ENCODE results near the gene CETN3. TPM values are rescaled to one million over a fixed set of nuclear protein-coding genes. Genes with fewer than 3 reads are reported as not detected.

The CETN3 gene
- total RNA-seq, 1 experiment from 2014 or later, result 42.8 TPM

DNA sequence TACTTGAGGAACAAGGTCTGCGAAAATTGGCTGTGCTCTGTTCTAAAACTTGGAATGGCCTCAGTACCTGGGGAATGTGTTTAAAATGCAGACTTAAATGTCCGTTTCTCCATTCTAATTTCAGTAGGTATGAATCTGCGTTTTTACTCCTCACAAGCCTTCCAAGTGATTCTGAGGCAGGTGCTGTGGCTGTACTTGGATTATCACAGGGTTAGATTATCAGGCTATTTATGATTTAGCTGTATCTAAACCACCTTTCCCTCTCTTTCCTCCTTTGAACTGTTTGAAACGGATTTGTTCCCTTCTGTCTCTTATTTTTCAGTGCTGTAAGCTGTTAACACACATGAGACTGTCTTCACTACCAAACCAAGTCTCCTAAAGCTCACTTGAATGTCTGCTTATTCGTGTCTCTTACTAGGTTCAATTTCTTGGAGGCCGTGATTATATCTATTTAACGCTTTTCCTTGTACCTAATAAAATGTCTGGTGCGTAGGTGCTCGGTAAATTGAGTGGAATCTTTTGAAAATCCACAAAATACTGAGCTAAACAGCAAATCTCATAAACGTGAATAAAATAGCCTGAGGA is 714 bp upstream of the CETN3 start:
- Histone ChIP-seq H3K27me3 (ENCODE audit: insufficient read depth, low read length) (no peaks in the 10 kb centered on the region), H2AFZ (ENCODE audit: low read depth, low read length, poor library complexity, severe bottlenecking) (no peak overlapping the region), H3K9me2 (ENCODE audit: insufficient read depth) (no peaks in the 10 kb centered on the region), H3K27ac (ENCODE audit: low read depth, low read length) (peak overlapping the region; percentile 61), H3K4me3 (replicated peaks in 1 of 2; ENCODE audit: low read depth in 1 of 2, low read length in 2 of 2) (peak overlapping the region; percentile 64 to 84), H4K20me1 (ENCODE audit: insufficient read depth) (no peaks in the 10 kb centered on the region), H3K36me3 (ENCODE audit: control insufficient read depth in 1 of 2, insufficient read depth in 2 of 2, low read length in 2 of 2) (peaks cover 1 to 5% of the 10 kb centered on the region in 2 experiments; a peak in 1 of 4 replicates), H3K79me2 (ENCODE audit: insufficient read depth, low read length) (peaks cover 17% of the 10 kb centered on the region), H3K4me1 (ENCODE audit: control insufficient read depth in 1 of 2, insufficient read depth in 2 of 2, low read length in 2 of 2) (peaks cover 0 to 14% of the 10 kb centered on the region in 2 experiments; a peak in 2 of 4 replicates), H3K4me2 (ENCODE audit: low read length) (peak overlapping the region; percentile 81), H3K9ac (ENCODE audit: low read length) (peak overlapping the region; percentile 85), H3K9me3 (ENCODE audit: control insufficient read depth in 1 of 2, insufficient read depth in 1 of 2, low read depth in 1 of 2, low read length in 2 of 2) (no peaks in the 10 kb centered on the region)
- DNase-seq (ENCODE audit: low read depth, low spot score) (no peak), ATAC-seq (no peak)
- intact Hi-C loops (cut with micrococcal nuclease), result no loop called here
- ChIA-PET CTCF (interaction anchor here (1.0 kb wide), 1 partner anchor 9 kb away, joined by 3 read pairs; no protein-coding TSS in a partner anchor), RAD21 (ENCODE audit: low non-redundant PET in 1 of 2, low total read pairs in 2 of 2, uncharacterized antibody in 2 of 2, unreplicated experiment in 2 of 2) (interaction anchor here in 1 of 2 experiments (0.5 to 1.1 kb wide), 2 partner anchors 20 to 349 kb away, joined by 5 to 6 read pairs; no protein-coding TSS in a partner anchor), POLR2A (interaction anchor here (0.6 to 2.9 kb wide), 16 partner anchors 11 to 481 kb away, joined by 3 to 29 read pairs (median 4); partner anchors contain the start of genes ADGRV1, LYSMD3, MBLAC2 and POLR3G)
- TF ChIP-seq POLR2A (IDR thresholded peaks at IDR 0.05; ENCODE audit: borderline replicate concordance, extremely low read depth, insufficient read depth, insufficient read length) (no peak), EZH2phosphoT487 (IDR thresholded peaks at IDR 0.05; ENCODE audit: borderline replicate concordance) (no peak), CBX3 (IDR thresholded peaks at IDR 0.05; ENCODE audit: low read depth) (no peak)
- TSS peak; percentile 93 for BruUV-seq (replicated peaks)

DNA sequence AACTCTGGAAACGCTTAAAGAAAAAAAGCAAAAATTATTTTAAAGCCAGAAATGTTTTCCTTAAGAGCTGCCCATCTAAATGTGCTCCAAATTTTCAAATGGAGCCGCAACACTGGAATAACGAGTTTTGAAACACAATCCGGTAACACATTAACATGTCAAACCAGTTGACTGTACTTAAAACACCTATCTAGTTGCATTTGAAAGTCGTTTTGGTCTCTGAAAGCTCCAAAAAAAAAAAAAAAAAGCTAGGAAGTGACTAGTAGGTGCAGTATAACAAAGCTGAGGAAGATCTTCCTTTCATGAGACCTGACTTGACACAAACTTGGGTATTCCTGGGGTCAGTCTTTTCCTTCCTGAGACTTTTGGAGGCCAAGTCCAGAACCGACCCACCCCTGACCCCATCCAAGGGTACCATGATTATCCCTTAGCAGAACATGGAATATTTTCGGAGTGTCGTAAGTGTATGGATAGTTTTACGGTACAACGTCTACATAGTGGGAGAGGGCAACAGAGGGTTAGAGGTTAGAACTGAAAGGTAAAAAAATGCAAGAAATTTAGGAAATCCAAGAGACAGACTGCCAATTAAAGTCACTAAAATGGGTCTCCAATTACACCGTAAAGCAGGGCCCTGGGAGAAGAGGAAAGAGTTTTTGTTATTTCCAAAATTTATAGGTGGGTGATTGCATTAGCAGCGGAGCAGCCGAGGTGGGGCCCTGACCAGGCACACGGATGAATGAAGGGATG is 812 bp downstream of the CETN3 start:
- H3K9ac ChIP-seq (ENCODE audit: low read length), result peak overlapping the region; percentile 80
- H3K4me2 ChIP-seq (ENCODE audit: low read length), result peak overlapping the region; percentile 80
- H3K9me2 ChIP-seq (ENCODE audit: insufficient read depth), result no peaks in the 10 kb centered on the region
- ATAC-seq (no peak), DNase-seq (ENCODE audit: low read depth, low spot score) (no peak)
- TF ChIP-seq, protein P1, sequence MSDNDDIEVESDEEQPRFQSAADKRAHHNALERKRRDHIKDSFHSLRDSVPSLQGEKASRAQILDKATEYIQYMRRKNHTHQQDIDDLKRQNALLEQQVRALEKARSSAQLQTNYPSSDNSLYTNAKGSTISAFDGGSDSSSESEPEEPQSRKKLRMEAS (IDR thresholded peaks at IDR 0.05), result 0 out of 2 replicates have a peak, but pooled peaks have one; percentile 44
- TF ChIP-seq FOSL1 (IDR thresholded peaks at IDR 0.05; ENCODE audit: low read depth), result no peak
- RAD21 ChIA-PET (ENCODE audit: low non-redundant PET in 1 of 2, low total read pairs in 2 of 2, uncharacterized antibody in 2 of 2, unreplicated experiment in 2 of 2), result no interaction called here
- H3K27ac ChIP-seq (ENCODE audit: low read depth, low read length), result peak overlapping the region; percentile 95
- peaks cover 17% of the 10 kb centered on the region for H3K79me2 ChIP-seq (ENCODE audit: insufficient read depth, low read length)
- BruUV-seq (replicated peaks), result TSS peak; percentile 78
- H4K20me1 ChIP-seq (ENCODE audit: insufficient read depth), result no peaks in the 10 kb centered on the region
- H3K4me1 ChIP-seq (ENCODE audit: control insufficient read depth in 1 of 2, insufficient read depth in 2 of 2, low read length in 2 of 2), result peaks cover 0 to 14% of the 10 kb centered on the region in 2 experiments; a peak in 2 of 4 replicates
- H3K4me3 ChIP-seq (replicated peaks in 1 of 2; ENCODE audit: low read depth in 1 of 2, low read length in 2 of 2), result peak overlapping the region; percentile 57 to 64
- intact Hi-C loops (cut with micrococcal nuclease), result no loop called here
- H3K9me3 ChIP-seq (ENCODE audit: control insufficient read depth in 1 of 2, insufficient read depth in 1 of 2, low read depth in 1 of 2, low read length in 2 of 2), result no peaks in the 10 kb centered on the region
- CTCF ChIA-PET, result interaction anchor here (0.6 kb wide), 1 partner anchor 31 kb away, joined by 3 read pairs; no protein-coding TSS in a partner anchor
- H3K36me3 ChIP-seq (ENCODE audit: control insufficient read depth in 1 of 2, insufficient read depth in 2 of 2, low read length in 2 of 2), result peaks cover 7% of the 10 kb centered on the region in 2 experiments; a peak in 2 of 4 replicates
- POLR2A ChIA-PET, result interaction anchor here (0.7 to 2.9 kb wide), 7 partner anchors 8 to 205 kb away, joined by 3 to 29 read pairs (median 4); partner anchors contain the start of gene LYSMD3
- no peaks in the 10 kb centered on the region for H3K27me3 ChIP-seq (ENCODE audit: insufficient read depth, low read length)
- H2AFZ ChIP-seq (ENCODE audit: low read depth, low read length, poor library complexity, severe bottlenecking), result peak overlapping the region; percentile 69
